ENCODE data around the gene DAGLB. TPM values are rescaled to one million over a fixed set of nuclear protein-coding genes. Genes with fewer than 3 reads are reported as not detected.

The DAGLB gene
- total RNA-seq, 1 experiment from 2014 or later = 24.1 TPM

GRCh38 chr7:6444516-6445269, 3.1 kb downstream of the DAGLB start:
- intact Hi-C loops (cut with micrococcal nuclease; ENCODE audit: unreplicated experiment) = no loop called here
- TF ChIP-seq CTCF (conservative IDR thresholded peaks at IDR 0.05; ENCODE audit: low read depth, low read length) (no peak), EZH2 (IDR thresholded peaks at IDR 0.05; ENCODE audit: borderline replicate concordance, low read depth, low read length, poor library complexity, severe bottlenecking) (no peak)

GRCh38 chr7:6443372-6443941, 4.3 kb downstream of the DAGLB start:
- BruUV-seq (replicated peaks) = no TSS peak
- POLR2A ChIA-PET (ENCODE audit: low non-redundant PET) = no interaction called here
- CTCF ChIA-PET = no interaction called here
- H3K9me3 ChIP-seq (ENCODE audit: low read depth, low read length, poor library complexity, severe bottlenecking) = no peaks in the 10 kb centered on the region
- no peak overlapping the region for H3K27ac ChIP-seq (ENCODE audit: low read depth, low read length, poor library complexity, severe bottlenecking)
- no peaks in the 10 kb centered on the region for H3K27me3 ChIP-seq (replicated peaks; ENCODE audit: insufficient read depth, low read depth, low read length, poor library complexity)
- no peak for TF ChIP-seq CTCF (conservative IDR thresholded peaks at IDR 0.05; ENCODE audit: low read depth, low read length)
- no peak for TF ChIP-seq EZH2 (IDR thresholded peaks at IDR 0.05; ENCODE audit: borderline replicate concordance, low read depth, low read length, poor library complexity, severe bottlenecking)
- intact Hi-C loops (cut with micrococcal nuclease; ENCODE audit: unreplicated experiment) = no loop called here
- H3K4me1 ChIP-seq (ENCODE audit: insufficient read depth, low read length, poor library complexity, severe bottlenecking) = no peaks in the 10 kb centered on the region
- peaks cover 36% of the 10 kb centered on the region for H3K36me3 ChIP-seq (ENCODE audit: insufficient read depth, low read length, poor library complexity, severe bottlenecking)
- no peak overlapping the region for H3K4me3 ChIP-seq (ENCODE audit: low read depth, low read length, poor library complexity, severe bottlenecking)
- no peak for DNase-seq (ENCODE audit: low spot score)

More at GRCh38 chr7:6444516-6445269, 3.1 kb downstream of the DAGLB start:
- DNase-seq (ENCODE audit: low spot score) = no peak
- Histone ChIP-seq H3K9me3 (ENCODE audit: low read depth, low read length, poor library complexity, severe bottlenecking) (no peaks in the 10 kb centered on the region), H3K4me3 (ENCODE audit: low read depth, low read length, poor library complexity, severe bottlenecking) (no peak overlapping the region), H3K36me3 (ENCODE audit: insufficient read depth, low read length, poor library complexity, severe bottlenecking) (peaks cover 36% of the 10 kb centered on the region), H3K27me3 (replicated peaks; ENCODE audit: insufficient read depth, low read depth, low read length, poor library complexity) (no peaks in the 10 kb centered on the region), H3K27ac (ENCODE audit: low read depth, low read length, poor library complexity, severe bottlenecking) (no peak overlapping the region), H3K4me1 (ENCODE audit: insufficient read depth, low read length, poor library complexity, severe bottlenecking) (no peaks in the 10 kb centered on the region)
- no TSS peak for BruUV-seq (replicated peaks)
- CTCF ChIA-PET = no interaction called here
- POLR2A ChIA-PET (ENCODE audit: low non-redundant PET) = interaction anchor here (0.9 kb wide), 1 partner anchor 687 kb away, joined by 6 read pairs; no protein-coding TSS in a partner anchor

- no peaks in the 10 kb centered on the region for H3K27me3 ChIP-seq (replicated peaks; ENCODE audit: insufficient read depth, low read depth, low read length, poor library complexity)
- H3K9me3 ChIP-seq (ENCODE audit: low read depth, low read length, poor library complexity, severe bottlenecking) = no peaks in the 10 kb centered on the region
- BruUV-seq (replicated peaks) = no TSS peak
- no peaks in the 10 kb centered on the region for H3K4me1 ChIP-seq (ENCODE audit: insufficient read depth, low read length, poor library complexity, severe bottlenecking)
- no peak for DNase-seq (ENCODE audit: low spot score)
- no peak overlapping the region for H3K27ac ChIP-seq (ENCODE audit: low read depth, low read length, poor library complexity, severe bottlenecking)
- CTCF ChIA-PET = no interaction called here
- intact Hi-C loops (cut with micrococcal nuclease; ENCODE audit: unreplicated experiment) = no loop called here
- TF ChIP-seq CTCF (conservative IDR thresholded peaks at IDR 0.05; ENCODE audit: low read depth, low read length) (no peak), EZH2 (IDR thresholded peaks at IDR 0.05; ENCODE audit: borderline replicate concordance, low read depth, low read length, poor library complexity, severe bottlenecking) (no peak)
- POLR2A ChIA-PET (ENCODE audit: low non-redundant PET) = no interaction called here
- H3K36me3 ChIP-seq (ENCODE audit: insufficient read depth, low read length, poor library complexity, severe bottlenecking) = peaks cover 36% of the 10 kb centered on the region
- H3K4me3 ChIP-seq (ENCODE audit: low read depth, low read length, poor library complexity, severe bottlenecking) = no peak overlapping the region
Observed at GRCh38 chr7:6442114-6442513, 5.6 kb downstream of the DAGLB start.

Data from A673 (cell line).